ENCODE measurements around the gene MRPL24.

GRCh38 chr1:156698995-156699394 lies 41.9 kb downstream of the MRPL24 start:
- TF ChIP-seq SMC3 (IDR thresholded peaks at IDR 0.05), result no peak
- TF ChIP-seq MAX (IDR thresholded peaks at IDR 0.05), result no peak

All from A549 (cell line).